Activated B cell treated with CpG ODN at 0.5 μM for 24 hours (primary cell): ENCODE measurements around the gene REEP6. TPM values are rescaled to one million over a fixed set of nuclear protein-coding genes. Genes with fewer than 3 reads are reported as not detected.
A peak's percentile ranks its signal among the peaks of the same experiment; 100 is the strongest.

Source experiments
- ATAC-seq: fragments of 200-7000 bp; cut with Tn5 transposase; one replicate; pipeline ENCODE4 v1.10.0; 2021; ENCODE audit warnings: low read depth, mild to moderate bottlenecking, moderate library complexity
- CTCF ChIA-PET: fragments of 350-600 bp; sonication (Branson Sonifier 250); formaldehyde crosslinking; loops from one replicate; lab custom pipeline; 2021; ENCODE audit warnings: antibody characterized with exemption; lab: Charles Lee
- POLR2A ChIA-PET: fragments of 350-600 bp; sonication (Branson Sonifier 250); formaldehyde crosslinking; loops from one replicate; lab custom pipeline; 2021; ENCODE audit warnings: antibody characterized with exemption; lab: Charles Lee
- DNase-seq: peaks from one replicate; pipeline ENCODE4 v3.0.0; 2022
- H3K27ac Mint-ChIP-seq: one replicate; pipeline ENCODE4 v1.8.0; 2020; ENCODE audit warnings: mixed read lengths
- H3K27me3 Mint-ChIP-seq: one replicate; pipeline ENCODE4 v1.8.0; 2021; ENCODE audit warnings: mixed read lengths
- H3K36me3 Mint-ChIP-seq: one replicate; pipeline ENCODE4 v1.8.0; 2021; ENCODE audit warnings: low read depth, mixed read lengths
- H3K4me1 Mint-ChIP-seq: one replicate; pipeline ENCODE4 v1.8.0; 2021; ENCODE audit warnings: mixed read lengths
- H3K4me3 Mint-ChIP-seq: one replicate; pipeline ENCODE4 v1.8.0; 2020; ENCODE audit warnings: mild to moderate bottlenecking, mixed read lengths
- H3K9me3 Mint-ChIP-seq: one replicate; pipeline ENCODE4 v1.8.0; 2020; ENCODE audit warnings: mixed read lengths
- CTCF ChIP-seq: fragments of 200-600 bp; IDR thresholded peaks from one replicate; pipeline ENCODE4 v1.8.0; 2022; ENCODE audit warnings: antibody characterized with exemption, mild to moderate bottlenecking
- intact Hi-C: fragments of 100-400 bp; cut with micrococcal nuclease; formaldehyde crosslinking; loops from one replicate; pipeline ENCODE4 v1.15.1; 2024
- total RNA-seq: library from RNA; stranded (reverse); gene quantifications from 2 replicates; pipeline ENCODE4 v1.2.3, GENCODE V29; 2022

REEP6 gene
- total RNA-seq, 1 donor from 2014 or later, result 1.1 TPM

- ChIA-PET CTCF (no interaction called here), POLR2A (interaction anchor here (0.9 kb wide), 1 partner anchor 27 kb away, joined by 4 read pairs; no protein-coding TSS in a partner anchor)
- peaks cover 2% of the 10 kb centered on the region for H3K27me3 Mint-ChIP-seq
- H3K4me1 Mint-ChIP-seq, result peaks cover 25% of the 10 kb centered on the region
- ATAC-seq, result no peak
- intact Hi-C loops, result loop anchor here (2.0 kb wide), 2 partner anchors 25 to 43 kb away; partner anchors contain the start of gene ADAMTSL5
- peak overlapping the region; percentile 76 for H3K4me3 Mint-ChIP-seq
- no peak overlapping the region for H3K27ac Mint-ChIP-seq
- DNase-seq, result no peak
- H3K9me3 Mint-ChIP-seq, result no peaks in the 10 kb centered on the region
- H3K36me3 Mint-ChIP-seq, result peaks cover 5% of the 10 kb centered on the region
- no peak for TF ChIP-seq CTCF
Measured at GRCh38 chr19:1470055-1470304, 21.0 kb upstream of the REEP6 start.

- no peaks in the 10 kb centered on the region for H3K9me3 Mint-ChIP-seq
- no peak for TF ChIP-seq CTCF
- intact Hi-C loops, result loop anchor here (2.0 kb wide), 2 partner anchors 26 to 42 kb away; partner anchors contain the start of gene ADAMTSL5
- H3K27me3 Mint-ChIP-seq, result peaks cover 2% of the 10 kb centered on the region
- peaks cover 25% of the 10 kb centered on the region for H3K4me1 Mint-ChIP-seq
- peak overlapping the region; percentile 76 for H3K4me3 Mint-ChIP-seq
- ChIA-PET POLR2A (interaction anchor here (0.6 to 1.7 kb wide), 2 partner anchors 20 to 39 kb away, joined by 4 to 8 read pairs; partner anchors contain the start of gene REEP6), CTCF (no interaction called here)
- DNase-seq (peak; percentile 57), ATAC-seq (peak; percentile 69)
- no peak overlapping the region for H3K27ac Mint-ChIP-seq
- peaks cover 8% of the 10 kb centered on the region for H3K36me3 Mint-ChIP-seq
Measured at GRCh38 chr19:1470305-1471009, 20.5 kb upstream of the REEP6 start.

DNA sequence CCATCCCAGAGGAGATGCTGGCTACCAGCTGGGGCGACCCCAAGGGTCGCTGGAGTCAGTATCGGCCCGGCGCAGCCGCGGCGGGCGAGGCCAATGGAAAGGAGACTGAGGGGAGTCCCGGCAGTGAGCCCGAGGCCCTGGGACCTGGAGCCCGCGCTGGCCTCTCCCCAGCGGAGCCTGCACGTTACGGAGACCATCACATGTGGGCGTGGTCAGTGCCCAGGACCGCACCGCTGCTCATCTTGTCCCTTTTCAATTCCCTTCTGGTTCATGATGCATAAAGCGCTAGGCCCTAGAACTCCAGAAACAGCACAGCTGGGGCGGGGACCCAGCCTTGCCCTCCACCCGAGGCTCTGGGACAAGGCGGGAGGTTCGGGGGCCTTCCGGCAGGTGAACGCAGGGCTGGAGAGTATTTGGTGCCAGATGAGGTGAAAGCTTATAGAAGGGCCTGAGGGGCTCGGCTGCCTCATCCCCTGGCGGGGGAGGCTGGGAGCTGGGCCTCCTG, 19.9 kb upstream of the REEP6 start:
- peak overlapping the region; percentile 65 for H3K4me3 Mint-ChIP-seq
- H3K27me3 Mint-ChIP-seq, result peaks cover 2% of the 10 kb centered on the region
- ATAC-seq, result peak; percentile 20
- ChIA-PET POLR2A (interaction anchor here (0.6 to 1.7 kb wide), 5 partner anchors 9 to 202 kb away, joined by 3 to 10 read pairs (median 5); partner anchors contain the start of genes CIRBP and REEP6), CTCF (interaction anchor here (0.8 kb wide), 1 partner anchor 26 kb away, joined by 4 read pairs; no protein-coding TSS in a partner anchor)
- TF ChIP-seq CTCF, result no peak
- no peak overlapping the region for H3K27ac Mint-ChIP-seq
- H3K4me1 Mint-ChIP-seq, result peaks cover 25% of the 10 kb centered on the region
- intact Hi-C loops, result loop anchor here (2.0 kb wide), 2 partner anchors 26 to 42 kb away; partner anchors contain the start of gene ADAMTSL5
- H3K9me3 Mint-ChIP-seq, result no peaks in the 10 kb centered on the region
- no peak for DNase-seq
- H3K36me3 Mint-ChIP-seq, result peaks cover 8% of the 10 kb centered on the region

GRCh38 chr19:1471515-1472160, 19.3 kb upstream of the REEP6 start:
- intact Hi-C loops, result loop anchor here (2.0 kb wide), 2 partner anchors 27 to 41 kb away; partner anchors contain the start of gene ADAMTSL5
- no peak overlapping the region for H3K4me3 Mint-ChIP-seq
- CTCF ChIA-PET, result interaction anchor here (0.8 kb wide), 1 partner anchor 27 kb away, joined by 4 read pairs; no protein-coding TSS in a partner anchor

More at GRCh38 chr19:1471515-1472160, 19.3 kb upstream of the REEP6 start:
- POLR2A ChIA-PET, result interaction anchor here (0.5 to 1.7 kb wide), 6 partner anchors 9 to 202 kb away, joined by 3 to 10 read pairs (median 5); partner anchors contain the start of genes CIRBP and REEP6
- Mint-ChIP-seq H3K27ac (no peak overlapping the region), H3K9me3 (no peaks in the 10 kb centered on the region), H3K36me3 (peaks cover 11% of the 10 kb centered on the region), H3K4me1 (peaks cover 25% of the 10 kb centered on the region), H3K27me3 (peaks cover 2% of the 10 kb centered on the region)
- DNase-seq (no peak), ATAC-seq (peak; percentile 4)
- no peak for TF ChIP-seq CTCF
